Loucy (cell line): Measurements from ENCODE around the gene GPR84.
"Not testable (repeated sequence)": the region's sequence is repeated elsewhere in the genome, so short reads cannot be mapped to it uniquely, and the experiment has no call there.

Experiments
- H2AFZ ChIP-seq: fragments of 200-600 bp; sonication (generic); 2 replicates; pipeline ENCODE4 v1.6.0; 2016; ENCODE audit warnings: antibody characterized with exemption, mild to moderate bottlenecking, low read length, moderate library complexity
- H3F3A ChIP-seq: fragments of 200-600 bp; 2 replicates; pipeline ENCODE4 v1.6.0; 2016; ENCODE audit warnings: antibody characterized with exemption, low read depth, mild to moderate bottlenecking
- H3K27me3 ChIP-seq: fragments of 200-600 bp; sonication (generic); 2 replicates; pipeline ENCODE4 v1.6.1; 2014; ENCODE audit warnings: low read length, mild to moderate bottlenecking; ENCODE audit not compliant: insufficient read depth, poor library complexity, severe bottlenecking
- H3K36me3 ChIP-seq: fragments of 200-600 bp; sonication (generic); 2 replicates; pipeline ENCODE4 v1.6.1; 2016; ENCODE audit warnings: low read length; ENCODE audit not compliant: insufficient read depth
- H3K4me1 ChIP-seq: fragments of 200-600 bp; sonication (generic); 2 replicates; pipeline ENCODE4 v1.5.1; 2014; ENCODE audit warnings: low read length, mild to moderate bottlenecking; ENCODE audit not compliant: insufficient read depth, poor library complexity, severe bottlenecking
- H3K4me2 ChIP-seq: fragments of 200-600 bp; sonication (generic); 2 replicates; pipeline ENCODE4 v1.6.0; 2014; ENCODE audit warnings: antibody characterized with exemption, low read length, low read depth, mild to moderate bottlenecking; ENCODE audit not compliant: poor library complexity, severe bottlenecking
- H3K4me3 ChIP-seq: fragments of 200-600 bp; sonication (generic); 2 replicates; pipeline ENCODE4 v1.5.1; 2014; ENCODE audit warnings: low read length, mild to moderate bottlenecking, mixed read lengths; ENCODE audit not compliant: poor library complexity, severe bottlenecking
- H3K79me2 ChIP-seq: fragments of 200-600 bp; sonication (generic); 2 replicates; pipeline ENCODE4 v1.6.1; 2014; ENCODE audit warnings: low read length; ENCODE audit not compliant: insufficient read depth
- H3K9ac ChIP-seq: fragments of 200-600 bp; sonication (generic); 2 replicates; pipeline ENCODE4 v1.6.0; 2014; ENCODE audit warnings: mild to moderate bottlenecking, low read depth, low read length, moderate library complexity; ENCODE audit not compliant: poor library complexity, severe bottlenecking
- H3K9me2 ChIP-seq: fragments of 200-600 bp; sonication (generic); replicated peaks from 2 replicates; pipeline ENCODE4 v1.6.1; 2016; ENCODE audit warnings: low read depth, low read length, mixed read lengths
- H3K9me3 ChIP-seq: fragments of 200-600 bp; sonication (generic); 2 replicates; pipeline ENCODE4 v1.6.1; 2014; ENCODE audit warnings: mild to moderate bottlenecking, antibody characterized with exemption, low read length, low read depth; ENCODE audit not compliant: insufficient read depth
- H4K20me1 ChIP-seq: fragments of 200-600 bp; sonication (generic); 2 replicates; pipeline ENCODE4 v1.6.0; 2014; ENCODE audit warnings: antibody characterized with exemption, low read length, mild to moderate bottlenecking; ENCODE audit not compliant: insufficient read depth, poor library complexity, severe bottlenecking
- CTCF ChIP-seq: fragments of 200-600 bp; sonication (generic); conservative IDR thresholded peaks from 2 replicates; pipeline ENCODE4 v1.5.1; 2014; ENCODE audit warnings: mild to moderate bottlenecking, antibody characterized with exemption, low read length
- EZH2phosphoT487 ChIP-seq: fragments of 200-600 bp; IDR thresholded peaks from 2 replicates; pipeline ENCODE4 v1.6.1; 2018; ENCODE audit warnings: antibody characterized with exemption, mild to moderate bottlenecking, moderate library complexity, borderline replicate concordance

The GPR84 gene

GRCh38 chr12:54330442-54330841 lies 33.8 kb downstream of the GPR84 start:
- H4K20me1 ChIP-seq = no peaks in the 10 kb centered on the region
- H3K4me3 ChIP-seq = no peak overlapping the region
- no peak overlapping the region for H2AFZ ChIP-seq
- no peak overlapping the region for H3K4me2 ChIP-seq
- peak overlapping the region; percentile 2 for H3K9ac ChIP-seq
- H3F3A ChIP-seq = no peaks in the 10 kb centered on the region
- TF ChIP-seq CTCF = no peak
- TF ChIP-seq EZH2phosphoT487 = no peak
- no peaks in the 10 kb centered on the region for H3K27me3 ChIP-seq
- no peaks in the 10 kb centered on the region for H3K9me2 ChIP-seq
- H3K36me3 ChIP-seq = no peaks in the 10 kb centered on the region
- no peaks in the 10 kb centered on the region for H3K9me3 ChIP-seq
- peaks cover 21% of the 10 kb centered on the region for H3K4me1 ChIP-seq
- peaks cover 42% of the 10 kb centered on the region for H3K79me2 ChIP-seq

- no peaks in the 10 kb centered on the region for H3K9me3 ChIP-seq
- no peaks in the 10 kb centered on the region for H4K20me1 ChIP-seq
- no peaks in the 10 kb centered on the region for H3K36me3 ChIP-seq
- no peaks in the 10 kb centered on the region for H3K9me2 ChIP-seq
- no peaks in the 10 kb centered on the region for H3F3A ChIP-seq
- H2AFZ ChIP-seq = no peak overlapping the region
- H3K9ac ChIP-seq = peak overlapping the region; percentile 2
- peaks cover 46% of the 10 kb centered on the region for H3K79me2 ChIP-seq
- no peaks in the 10 kb centered on the region for H3K27me3 ChIP-seq
- no peak overlapping the region for H3K4me3 ChIP-seq
- H3K4me1 ChIP-seq = peaks cover 15% of the 10 kb centered on the region
- H3K4me2 ChIP-seq = no peak overlapping the region
- no peak for TF ChIP-seq CTCF
- TF ChIP-seq EZH2phosphoT487 = no peak
These were observed 34.5 kb downstream of the GPR84 start for GRCh38 chr12:54329759-54330158.

GRCh38 chr12:54328595-54329337 lies 35.5 kb downstream of the GPR84 start:
- H4K20me1 ChIP-seq = no peaks in the 10 kb centered on the region
- peaks cover 19% of the 10 kb centered on the region for H3K4me1 ChIP-seq
- H3K4me3 ChIP-seq = no peak overlapping the region
- no peaks in the 10 kb centered on the region for H3K9me2 ChIP-seq
- peaks cover 46% of the 10 kb centered on the region for H3K79me2 ChIP-seq
- H3F3A ChIP-seq = no peaks in the 10 kb centered on the region
- H3K27me3 ChIP-seq = no peaks in the 10 kb centered on the region
- H3K9me3 ChIP-seq = no peaks in the 10 kb centered on the region
- H2AFZ ChIP-seq = no peak overlapping the region
- TF ChIP-seq EZH2phosphoT487 (no peak), CTCF (no peak)
- H3K9ac ChIP-seq = peak overlapping the region; percentile 1
- peak overlapping the region; percentile 14 for H3K4me2 ChIP-seq
- no peaks in the 10 kb centered on the region for H3K36me3 ChIP-seq

- H3K36me3 ChIP-seq, H4K20me1 ChIP-seq, H3K9me3 ChIP-seq, H3K27me3 ChIP-seq, H3K9me2 ChIP-seq, H3F3A ChIP-seq: not testable (repeated sequence)
- Histone ChIP-seq H3K9ac (peak overlapping the region; percentile 84), H2AFZ (peak overlapping the region; percentile 56), H3K4me3 (peak overlapping the region; percentile 85), H3K4me2 (peak overlapping the region; percentile 87), H3K79me2 (peaks cover 31% of the 10 kb centered on the region), H3K4me1 (peaks cover 19% of the 10 kb centered on the region)
These were observed 38.7 kb downstream of the GPR84 start for GRCh38 chr12:54325442-54326109.
